GM12878 (cell line): Measurements from ENCODE around the gene SORBS1. TPM values are rescaled to one million over a fixed set of nuclear protein-coding genes. Genes with fewer than 3 reads are reported as not detected.

Source experiments
- ATAC-seq: fragments of 200-7000 bp; cut with Tn5 transposase; 3 replicates; pipeline ENCODE4 v1.9.1; 2020; ENCODE audit warnings: mild to moderate bottlenecking, moderate library complexity
- BruUV-seq: library from RNA; stranded (reverse); fragments of 400-500 nt; replicated peaks from 2 replicates; lab custom pipeline; 2021; lab: Mats Ljungman, UMichigan
- CTCF ChIA-PET: fragments of 300-600 bp; sonication (Branson Sonifier 250); formaldehyde crosslinking; extraction: SDS; loops from one replicate; lab custom pipeline; 2021; ENCODE audit warnings: inconsistent platforms; lab: Yijun Ruan, JAX
- POLR2A ChIA-PET: fragments of 350-600 bp; formaldehyde crosslinking; extraction: SDS; loops from one replicate; lab custom pipeline; 2021; ENCODE audit warnings: inconsistent platforms; lab: Charles Lee
- RAD21 ChIA-PET: fragments of 300-600 bp; sonication (Branson Sonifier 250); formaldehyde crosslinking; loops from one replicate; lab custom pipeline; 2023; ENCODE audit warnings: antibody characterized with exemption; ENCODE audit not compliant: unreplicated experiment; lab: Charles Lee
- SMC1A ChIA-PET: fragments of 300-600 bp; sonication (Branson Sonifier 250); formaldehyde crosslinking; loops from one replicate; lab custom pipeline; 2023; ENCODE audit not compliant: unreplicated experiment, uncharacterized antibody; lab: Charles Lee
- DNase-seq: peaks from one replicate; pipeline ENCODE4 v3.0.0-alpha.2; 2011; ENCODE audit warnings: low read depth, low spot score
- FAIRE-seq: peaks from 3 replicates; lab custom pipeline; 2011; peaks lifted over from hg19 to GRCh38; lab: Jason Lieb, UNC
- H2AFZ ChIP-seq: 2 replicates; pipeline ENCODE4 v1.6.0; 2011; ENCODE audit warnings: low read depth, low read length, control low read depth; ENCODE audit not compliant: control insufficient read depth
- H3K27ac ChIP-seq: 2 replicates; pipeline ENCODE4 v1.5.1; 2011; ENCODE audit warnings: control low read depth; ENCODE audit not compliant: control insufficient read depth, insufficient read depth
- H3K27me3 ChIP-seq, 2 experiments: replicated peaks in 1 of 2; 2 replicates each; pipeline versions ENCODE4 v1.6.0 to v1.6.1; 2011; ENCODE audit warnings: low read length in 1 of 2; ENCODE audit not compliant: control insufficient read depth in 2 of 2, insufficient read depth in 2 of 2
- H3K36me3 ChIP-seq, 2 experiments: 2 replicates each; pipeline ENCODE4 v1.5.1; 2011; ENCODE audit warnings: low read length in 1 of 2; ENCODE audit not compliant: control insufficient read depth in 2 of 2, insufficient read depth in 2 of 2
- H3K4me1 ChIP-seq: 2 replicates; pipeline ENCODE4 v1.6.1; 2011; ENCODE audit warnings: mild to moderate bottlenecking, low read length, moderate library complexity, mixed read lengths; ENCODE audit not compliant: control insufficient read depth, insufficient read depth
- H3K4me2 ChIP-seq: 2 replicates; pipeline ENCODE4 v1.6.0; 2011; ENCODE audit warnings: control low read depth; ENCODE audit not compliant: control insufficient read depth, insufficient read depth
- H3K4me3 ChIP-seq: fragments of 200-600 bp; sonication (generic); 2 replicates; pipeline ENCODE4 v1.5.1; 2016
- H3K79me2 ChIP-seq: 2 replicates; pipeline ENCODE4 v1.6.0; 2011; ENCODE audit warnings: low read length; ENCODE audit not compliant: control insufficient read depth, insufficient read depth
- H3K9ac ChIP-seq: 2 replicates; pipeline ENCODE4 v1.8.0; 2011; ENCODE audit warnings: low read length, control low read depth, mixed read lengths; ENCODE audit not compliant: control insufficient read depth, insufficient read depth
- H3K9me3 ChIP-seq: replicated peaks from 3 replicates; pipeline ENCODE4 v1.5.1; 2011; ENCODE audit warnings: mild to moderate bottlenecking, low read length; ENCODE audit not compliant: control insufficient read depth, insufficient read depth
- H4K20me1 ChIP-seq: 2 replicates; pipeline ENCODE4 v1.6.0; 2011; ENCODE audit not compliant: control insufficient read depth, insufficient read depth
- CBFB ChIP-seq: IDR thresholded peaks from 2 replicates; pipeline ENCODE4 v1.6.1; 2016; ENCODE audit warnings: antibody characterized with exemption, low read depth
- HDGF ChIP-seq: fragments of 450-650 bp; IDR thresholded peaks from 2 replicates; pipeline ENCODE4 v1.6.1; 2016; ENCODE audit warnings: antibody characterized with exemption
- POLR2AphosphoS5 ChIP-seq: IDR thresholded peaks from 2 replicates; pipeline ENCODE4 v1.6.1; 2011; ENCODE audit warnings: mild to moderate bottlenecking, low read length, inconsistent platforms
- TCF7 ChIP-seq: IDR thresholded peaks from 2 replicates; pipeline ENCODE4 v1.6.1; 2014; ENCODE audit warnings: antibody characterized with exemption, borderline replicate concordance
- ZNF217 ChIP-seq: fragments of 450-650 bp; IDR thresholded peaks from 2 replicates; pipeline ENCODE4 v1.6.1; 2017; ENCODE audit warnings: antibody characterized with exemption, mild to moderate bottlenecking
- WGBS: methylation state at CpG from one replicate; pipeline ENCODE4 v1.1.6; 2016; ENCODE audit warnings: low lambda C conversion rate; ENCODE audit not compliant: insufficient replicate concordance, insufficient coverage; ENCODE audit errors: missing lambda C conversion rate; 5-methylcytosine and 5-hydroxymethylcytosine counted together
- in situ Hi-C: fragments of 300-500 bp; cut with MboI; formaldehyde crosslinking; loops from 9 replicates; pipeline ENCODE4 v1.14.3; 2018; ENCODE audit warnings: mixed read lengths
- intact Hi-C: fragments of 100-400 bp; cut with micrococcal nuclease; formaldehyde crosslinking; loops from one replicate; pipeline ENCODE4 v1.14.2; 2022; ENCODE audit not compliant: unreplicated experiment
- polyA plus RNA-seq, 11 experiments: library from polyadenylated mRNA; depleted of rRNA in 4 of 11; unstranded in 6 of 11; stranded (reverse) in 5 of 11; fragments of >200 nt; fragmentation: Nextera tagmentation in 4 of 11; fragmentation: Illumina TruSeq in 1 of 11; extraction: Ambion mirVana in 4 of 11; extraction: Trizol in 1 of 11; gene quantifications; 1 replicate in 1 of 11; 2 replicates in 10 of 11; pipeline versions ENCODE4 v1.2.1 to v1.2.3, GENCODE V29; 2011 to 2016; ENCODE audit warnings: inconsistent platforms in 2 of 11, missing spikeins in 2 of 11, low read depth in 1 of 11
- total RNA-seq, 4 experiments: library from RNA; depleted of rRNA in 3 of 4; stranded (reverse); fragments of >200 nt in 3 of 4; fragmentation: Illumina TruSeq in 1 of 4; extraction: Trizol in 1 of 4; gene quantifications; 2 replicates each; pipeline versions ENCODE4 v1.2.1 to v1.2.3, GENCODE V29; 2013 to 2021
- TF ChIP-seq, protein P1 (sequence below): IDR thresholded peaks from 2 replicates; pipeline ENCODE4 v1.6.1; 2012; ENCODE audit warnings: improper control_type of control experiment, low read depth, low read length; ENCODE audit not compliant: insufficient replicate concordance
- TF ChIP-seq, protein P2 (sequence below): fragments of 450-650 bp; conservative IDR thresholded peaks from 2 replicates; pipeline ENCODE4 v1.6.1; 2017; ENCODE audit warnings: mild to moderate bottlenecking, moderate library complexity
- TF ChIP-seq, protein P3 (sequence below): IDR thresholded peaks from 2 replicates; pipeline ENCODE4 v1.6.1; 2012; ENCODE audit warnings: mild to moderate bottlenecking, low read depth, low read length

The SORBS1 gene
- total and polyA plus RNA-seq, 10 of the 15 experiments (the other 5 are each of a cell fraction or from before 2014, with no cell fraction given) = 0.13 to 0.75 (median 0.39) TPM

DNA sequence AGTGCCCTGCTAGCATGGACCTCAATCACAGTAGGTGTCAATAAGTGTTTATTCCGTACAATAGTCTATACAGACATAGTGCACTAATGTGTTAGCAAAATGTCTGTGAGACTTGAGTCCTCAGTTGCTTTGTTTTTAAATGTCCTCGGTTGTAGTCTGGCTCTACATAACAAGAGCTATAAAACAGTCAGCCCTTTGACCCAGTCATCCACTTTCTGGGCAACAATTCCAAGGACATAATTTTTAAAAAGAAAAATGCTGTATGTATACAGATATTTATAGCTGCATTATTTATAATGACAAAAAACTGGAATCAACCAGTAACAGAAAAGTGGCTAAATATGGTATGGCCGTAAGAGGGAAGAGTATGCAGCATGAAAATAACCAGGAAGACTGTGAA is 267.5 kb downstream of the SORBS1 start (continued):
- TF ChIP-seq, protein P1, sequence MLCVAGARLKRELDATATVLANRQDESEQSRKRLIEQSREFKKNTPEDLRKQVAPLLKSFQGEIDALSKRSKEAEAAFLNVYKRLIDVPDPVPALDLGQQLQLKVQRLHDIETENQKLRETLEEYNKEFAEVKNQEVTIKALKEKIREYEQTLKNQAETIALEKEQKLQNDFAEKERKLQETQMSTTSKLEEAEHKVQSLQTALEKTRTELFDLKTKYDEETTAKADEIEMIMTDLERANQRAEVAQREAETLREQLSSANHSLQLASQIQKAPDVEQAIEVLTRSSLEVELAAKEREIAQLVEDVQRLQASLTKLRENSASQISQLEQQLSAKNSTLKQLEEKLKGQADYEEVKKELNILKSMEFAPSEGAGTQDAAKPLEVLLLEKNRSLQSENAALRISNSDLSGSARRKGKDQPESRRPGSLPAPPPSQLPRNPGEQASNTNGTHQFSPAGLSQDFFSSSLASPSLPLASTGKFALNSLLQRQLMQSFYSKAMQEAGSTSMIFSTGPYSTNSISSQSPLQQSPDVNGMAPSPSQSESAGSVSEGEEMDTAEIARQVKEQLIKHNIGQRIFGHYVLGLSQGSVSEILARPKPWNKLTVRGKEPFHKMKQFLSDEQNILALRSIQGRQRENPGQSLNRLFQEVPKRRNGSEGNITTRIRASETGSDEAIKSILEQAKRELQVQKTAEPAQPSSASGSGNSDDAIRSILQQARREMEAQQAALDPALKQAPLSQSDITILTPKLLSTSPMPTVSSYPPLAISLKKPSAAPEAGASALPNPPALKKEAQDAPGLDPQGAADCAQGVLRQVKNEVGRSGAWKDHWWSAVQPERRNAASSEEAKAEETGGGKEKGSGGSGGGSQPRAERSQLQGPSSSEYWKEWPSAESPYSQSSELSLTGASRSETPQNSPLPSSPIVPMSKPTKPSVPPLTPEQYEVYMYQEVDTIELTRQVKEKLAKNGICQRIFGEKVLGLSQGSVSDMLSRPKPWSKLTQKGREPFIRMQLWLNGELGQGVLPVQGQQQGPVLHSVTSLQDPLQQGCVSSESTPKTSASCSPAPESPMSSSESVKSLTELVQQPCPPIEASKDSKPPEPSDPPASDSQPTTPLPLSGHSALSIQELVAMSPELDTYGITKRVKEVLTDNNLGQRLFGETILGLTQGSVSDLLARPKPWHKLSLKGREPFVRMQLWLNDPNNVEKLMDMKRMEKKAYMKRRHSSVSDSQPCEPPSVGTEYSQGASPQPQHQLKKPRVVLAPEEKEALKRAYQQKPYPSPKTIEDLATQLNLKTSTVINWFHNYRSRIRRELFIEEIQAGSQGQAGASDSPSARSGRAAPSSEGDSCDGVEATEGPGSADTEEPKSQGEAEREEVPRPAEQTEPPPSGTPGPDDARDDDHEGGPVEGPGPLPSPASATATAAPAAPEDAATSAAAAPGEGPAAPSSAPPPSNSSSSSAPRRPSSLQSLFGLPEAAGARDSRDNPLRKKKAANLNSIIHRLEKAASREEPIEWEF = no peak
- TF ChIP-seq POLR2AphosphoS5 = peak; percentile 16; the same call in 1 of the 2 replicates

DNA sequence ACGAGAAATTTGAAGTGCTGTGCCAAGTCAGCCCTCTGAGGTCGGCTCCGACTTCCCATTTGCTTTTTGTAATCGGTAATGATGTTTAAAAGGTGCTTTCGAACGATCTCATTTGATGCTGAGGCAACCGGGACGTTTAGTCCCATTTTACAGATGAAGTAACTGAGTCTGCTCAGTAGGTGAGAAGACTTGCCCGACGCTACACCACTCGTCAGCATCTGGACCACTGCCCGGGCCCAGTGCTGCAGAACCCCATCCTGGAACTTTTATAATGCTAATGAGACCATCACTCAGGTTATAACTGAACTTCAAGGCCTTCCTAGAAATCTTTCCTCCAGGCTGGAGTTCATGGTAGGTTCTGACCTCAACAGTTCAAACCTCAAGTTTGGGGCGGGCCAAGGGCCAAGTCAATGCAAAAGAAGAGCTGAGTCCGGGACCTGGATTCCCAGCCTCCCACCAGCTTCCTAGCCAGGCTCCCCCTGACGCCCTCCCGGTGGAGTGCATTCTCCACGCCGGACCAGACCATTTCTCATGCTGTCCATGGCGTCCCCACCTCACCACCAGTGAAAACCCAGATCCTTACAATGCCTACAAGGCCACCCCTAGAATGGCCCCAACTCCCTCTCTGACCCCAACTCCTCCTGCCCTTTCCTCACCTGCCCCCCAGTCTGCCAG is 269.7 kb downstream of the SORBS1 start:
- H3K79me2 ChIP-seq = peaks cover 64% of the 10 kb centered on the region
- H3K4me2 ChIP-seq = peak overlapping the region; percentile 80
- DNase-seq = no peak
- WGBS = 38% methylated on average over 19 of the region's 19 CpGs
- peaks cover 0 to 4% of the 10 kb centered on the region in 2 experiments; a peak in 1 of 4 replicates for H3K36me3 ChIP-seq
- peak overlapping the region; percentile 80 for H3K9ac ChIP-seq
- in situ Hi-C loops (loop anchor here (10.0 kb wide), 1 partner anchor 463 kb away; the partner anchor contains the start of gene ENTPD1), intact Hi-C loops (loop anchor here (1.0 to 10.0 kb wide), 4 partner anchors 46 to 983 kb away; partner anchors contain the start of genes BLNK and ENTPD1)
- peaks cover 53% of the 10 kb centered on the region for H3K4me1 ChIP-seq
- TSS peak; percentile 83 for BruUV-seq
- FAIRE-seq = no peak
- peak overlapping the region; percentile 98 for H3K27ac ChIP-seq
- peak overlapping the region; percentile 54 for H3K4me3 ChIP-seq
- H2AFZ ChIP-seq = peak overlapping the region; percentile 0
- CTCF ChIA-PET = no interaction called here
- ATAC-seq = no peak
- SMC1A ChIA-PET = interaction anchor here (0.6 to 8.2 kb wide), 3 partner anchors 11 to 821 kb away, joined by 3 to 80 read pairs (median 3); no protein-coding TSS in a partner anchor
- H4K20me1 ChIP-seq = peaks cover 8% of the 10 kb centered on the region
- no peaks in the 10 kb centered on the region for H3K9me3 ChIP-seq
- POLR2A ChIA-PET = interaction anchor here (1.1 kb wide), 1 partner anchor 48 kb away, joined by 3 read pairs; no protein-coding TSS in a partner anchor
- no peaks in the 10 kb centered on the region for H3K27me3 ChIP-seq
- RAD21 ChIA-PET = no interaction called here
- TF ChIP-seq CBFB (0 out of 2 replicates have a peak, but pooled peaks have one; percentile 32), ZNF217 (peak; percentile 88), TCF7 (no peak), HDGF (0 out of 2 replicates have a peak, but pooled peaks have one; percentile 35)
- TF ChIP-seq, protein P2, sequence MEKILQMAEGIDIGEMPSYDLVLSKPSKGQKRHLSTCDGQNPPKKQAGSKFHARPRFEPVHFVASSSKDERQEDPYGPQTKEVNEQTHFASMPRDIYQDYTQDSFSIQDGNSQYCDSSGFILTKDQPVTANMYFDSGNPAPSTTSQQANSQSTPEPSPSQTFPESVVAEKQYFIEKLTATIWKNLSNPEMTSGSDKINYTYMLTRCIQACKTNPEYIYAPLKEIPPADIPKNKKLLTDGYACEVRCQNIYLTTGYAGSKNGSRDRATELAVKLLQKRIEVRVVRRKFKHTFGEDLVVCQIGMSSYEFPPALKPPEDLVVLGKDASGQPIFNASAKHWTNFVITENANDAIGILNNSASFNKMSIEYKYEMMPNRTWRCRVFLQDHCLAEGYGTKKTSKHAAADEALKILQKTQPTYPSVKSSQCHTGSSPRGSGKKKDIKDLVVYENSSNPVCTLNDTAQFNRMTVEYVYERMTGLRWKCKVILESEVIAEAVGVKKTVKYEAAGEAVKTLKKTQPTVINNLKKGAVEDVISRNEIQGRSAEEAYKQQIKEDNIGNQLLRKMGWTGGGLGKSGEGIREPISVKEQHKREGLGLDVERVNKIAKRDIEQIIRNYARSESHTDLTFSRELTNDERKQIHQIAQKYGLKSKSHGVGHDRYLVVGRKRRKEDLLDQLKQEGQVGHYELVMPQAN = 0 out of 2 replicates have a peak, but pooled peaks have one; percentile 33
- TF ChIP-seq, protein P3, sequence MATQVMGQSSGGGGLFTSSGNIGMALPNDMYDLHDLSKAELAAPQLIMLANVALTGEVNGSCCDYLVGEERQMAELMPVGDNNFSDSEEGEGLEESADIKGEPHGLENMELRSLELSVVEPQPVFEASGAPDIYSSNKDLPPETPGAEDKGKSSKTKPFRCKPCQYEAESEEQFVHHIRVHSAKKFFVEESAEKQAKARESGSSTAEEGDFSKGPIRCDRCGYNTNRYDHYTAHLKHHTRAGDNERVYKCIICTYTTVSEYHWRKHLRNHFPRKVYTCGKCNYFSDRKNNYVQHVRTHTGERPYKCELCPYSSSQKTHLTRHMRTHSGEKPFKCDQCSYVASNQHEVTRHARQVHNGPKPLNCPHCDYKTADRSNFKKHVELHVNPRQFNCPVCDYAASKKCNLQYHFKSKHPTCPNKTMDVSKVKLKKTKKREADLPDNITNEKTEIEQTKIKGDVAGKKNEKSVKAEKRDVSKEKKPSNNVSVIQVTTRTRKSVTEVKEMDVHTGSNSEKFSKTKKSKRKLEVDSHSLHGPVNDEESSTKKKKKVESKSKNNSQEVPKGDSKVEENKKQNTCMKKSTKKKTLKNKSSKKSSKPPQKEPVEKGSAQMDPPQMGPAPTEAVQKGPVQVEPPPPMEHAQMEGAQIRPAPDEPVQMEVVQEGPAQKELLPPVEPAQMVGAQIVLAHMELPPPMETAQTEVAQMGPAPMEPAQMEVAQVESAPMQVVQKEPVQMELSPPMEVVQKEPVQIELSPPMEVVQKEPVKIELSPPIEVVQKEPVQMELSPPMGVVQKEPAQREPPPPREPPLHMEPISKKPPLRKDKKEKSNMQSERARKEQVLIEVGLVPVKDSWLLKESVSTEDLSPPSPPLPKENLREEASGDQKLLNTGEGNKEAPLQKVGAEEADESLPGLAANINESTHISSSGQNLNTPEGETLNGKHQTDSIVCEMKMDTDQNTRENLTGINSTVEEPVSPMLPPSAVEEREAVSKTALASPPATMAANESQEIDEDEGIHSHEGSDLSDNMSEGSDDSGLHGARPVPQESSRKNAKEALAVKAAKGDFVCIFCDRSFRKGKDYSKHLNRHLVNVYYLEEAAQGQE = no peak
